ENCODE data around the gene MAN1A2. TPM values are rescaled to one million over a fixed set of nuclear protein-coding genes. Genes with fewer than 3 reads are reported as not detected.
"Not testable (repeated sequence)": the region's sequence is repeated elsewhere in the genome, so short reads cannot be mapped to it uniquely, and the experiment has no call there.

The MAN1A2 gene
- total RNA-seq, 2 donors from 2014 or later = 43.8 to 63.6 TPM

DNA sequence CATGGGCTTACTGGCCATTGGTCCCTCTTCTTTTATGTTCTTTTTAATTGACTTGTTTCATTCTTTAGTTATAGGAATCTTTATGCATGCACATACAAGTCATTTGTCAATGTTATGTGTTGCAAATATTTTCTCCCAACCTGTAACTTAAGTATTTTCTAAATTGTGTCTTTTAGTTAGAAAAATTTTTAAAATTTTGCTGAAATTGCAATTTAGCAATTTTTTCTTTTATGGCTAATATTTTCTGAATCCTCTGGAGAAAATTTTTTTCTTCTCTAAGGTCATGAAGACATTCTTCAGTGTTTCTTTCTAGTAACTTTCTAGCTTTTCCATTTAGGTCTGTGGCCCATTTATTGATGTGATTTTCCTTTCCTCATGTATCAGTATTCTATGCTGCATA is 189.7 kb downstream of the MAN1A2 start:
- Histone ChIP-seq H3K36me3 (no peaks in the 10 kb centered on the region), H3K9me3 (no peaks in the 10 kb centered on the region), H3K27ac (no peak overlapping the region), H3K27me3 (replicated peaks; ENCODE audit: insufficient read depth) (no peaks in the 10 kb centered on the region), H3K4me3 (no peak overlapping the region), H3K4me1 (replicated peaks) (no peaks in the 10 kb centered on the region)
- TF ChIP-seq, protein P1, sequence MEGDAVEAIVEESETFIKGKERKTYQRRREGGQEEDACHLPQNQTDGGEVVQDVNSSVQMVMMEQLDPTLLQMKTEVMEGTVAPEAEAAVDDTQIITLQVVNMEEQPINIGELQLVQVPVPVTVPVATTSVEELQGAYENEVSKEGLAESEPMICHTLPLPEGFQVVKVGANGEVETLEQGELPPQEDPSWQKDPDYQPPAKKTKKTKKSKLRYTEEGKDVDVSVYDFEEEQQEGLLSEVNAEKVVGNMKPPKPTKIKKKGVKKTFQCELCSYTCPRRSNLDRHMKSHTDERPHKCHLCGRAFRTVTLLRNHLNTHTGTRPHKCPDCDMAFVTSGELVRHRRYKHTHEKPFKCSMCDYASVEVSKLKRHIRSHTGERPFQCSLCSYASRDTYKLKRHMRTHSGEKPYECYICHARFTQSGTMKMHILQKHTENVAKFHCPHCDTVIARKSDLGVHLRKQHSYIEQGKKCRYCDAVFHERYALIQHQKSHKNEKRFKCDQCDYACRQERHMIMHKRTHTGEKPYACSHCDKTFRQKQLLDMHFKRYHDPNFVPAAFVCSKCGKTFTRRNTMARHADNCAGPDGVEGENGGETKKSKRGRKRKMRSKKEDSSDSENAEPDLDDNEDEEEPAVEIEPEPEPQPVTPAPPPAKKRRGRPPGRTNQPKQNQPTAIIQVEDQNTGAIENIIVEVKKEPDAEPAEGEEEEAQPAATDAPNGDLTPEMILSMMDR (IDR thresholded peaks at IDR 0.05) = no peak
- TF ChIP-seq POLR2AphosphoS5 (IDR thresholded peaks at IDR 0.05) (no peak), POLR2A (IDR thresholded peaks at IDR 0.05) (no peak)
- intact Hi-C loops (cut with DNase I) = no loop called here
- no peak for DNase-seq (ENCODE audit: low spot score)

GRCh38 chr1:117558451-117558850 is 191.2 kb downstream of the MAN1A2 start:
- H3K27me3 ChIP-seq (replicated peaks; ENCODE audit: insufficient read depth); H3K9me3 ChIP-seq; H3K4me3 ChIP-seq; intact Hi-C loops (cut with DNase I); DNase-seq (ENCODE audit: low spot score); H3K4me1 ChIP-seq (replicated peaks); H3K36me3 ChIP-seq; H3K27ac ChIP-seq: not testable (repeated sequence)

DNA sequence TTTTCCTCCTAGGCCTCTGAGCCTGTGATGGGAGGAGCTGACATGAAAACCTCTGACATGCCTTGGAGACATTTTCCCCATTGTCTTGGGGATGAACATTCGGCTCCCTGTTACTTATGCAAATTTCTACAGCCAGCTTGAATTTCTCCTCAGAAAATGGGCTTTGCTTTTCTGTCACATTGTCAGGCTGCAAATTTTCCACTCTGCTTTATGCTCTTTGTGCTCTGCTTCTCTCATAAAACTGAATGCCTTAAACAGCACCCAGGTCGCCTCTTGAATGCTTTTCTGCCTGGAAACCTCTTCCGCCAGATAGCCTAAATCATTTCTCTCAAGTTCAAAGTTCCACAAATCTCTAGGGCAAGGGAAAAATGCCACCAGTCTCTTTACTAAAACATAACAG is 191.9 kb downstream of the MAN1A2 start:
- no peak overlapping the region for H3K27ac ChIP-seq
- WGBS = 98% methylated on average over 3 of the region's 3 CpGs
- H3K36me3 ChIP-seq = no peaks in the 10 kb centered on the region
- H3K9me3 ChIP-seq = no peaks in the 10 kb centered on the region
- TF ChIP-seq POLR2AphosphoS5 (IDR thresholded peaks at IDR 0.05) (no peak), POLR2A (IDR thresholded peaks at IDR 0.05) (no peak)
- TF ChIP-seq, protein P1 (IDR thresholded peaks at IDR 0.05) = no peak
- DNase-seq (ENCODE audit: low spot score) = no peak
- no peak overlapping the region for H3K4me3 ChIP-seq
- intact Hi-C loops (cut with DNase I) = no loop called here
- peaks cover 7% of the 10 kb centered on the region for H3K4me1 ChIP-seq (replicated peaks)
- no peaks in the 10 kb centered on the region for H3K27me3 ChIP-seq (replicated peaks; ENCODE audit: insufficient read depth)

GRCh38 chr1:117559985-117560384 is 192.7 kb downstream of the MAN1A2 start:
- Histone ChIP-seq H3K4me1 (replicated peaks) (peaks cover 7% of the 10 kb centered on the region), H3K9me3 (no peaks in the 10 kb centered on the region), H3K4me3 (no peak overlapping the region), H3K36me3 (no peaks in the 10 kb centered on the region), H3K27ac (no peak overlapping the region), H3K27me3 (replicated peaks; ENCODE audit: insufficient read depth) (no peaks in the 10 kb centered on the region)
- intact Hi-C loops (cut with DNase I) = no loop called here
- 86% methylated on average over 3 of the region's 3 CpGs for WGBS
- no peak for DNase-seq (ENCODE audit: low spot score)
- TF ChIP-seq, protein P1 (IDR thresholded peaks at IDR 0.05) = no peak
- TF ChIP-seq POLR2AphosphoS5 (IDR thresholded peaks at IDR 0.05) = no peak
- TF ChIP-seq POLR2A (IDR thresholded peaks at IDR 0.05) = no peak

GRCh38 chr1:117561071-117561470 is 193.8 kb downstream of the MAN1A2 start:
- DNase-seq (ENCODE audit: low spot score) = no peak
- Histone ChIP-seq H3K27ac (no peak overlapping the region), H3K4me1 (replicated peaks) (peaks cover 7% of the 10 kb centered on the region), H3K27me3 (replicated peaks; ENCODE audit: insufficient read depth) (no peaks in the 10 kb centered on the region), H3K9me3 (no peaks in the 10 kb centered on the region), H3K36me3 (no peaks in the 10 kb centered on the region), H3K4me3 (no peak overlapping the region)
- intact Hi-C loops (cut with DNase I) = no loop called here
- no peak for TF ChIP-seq POLR2AphosphoS5 (IDR thresholded peaks at IDR 0.05)
- no peak for TF ChIP-seq POLR2A (IDR thresholded peaks at IDR 0.05)
- TF ChIP-seq, protein P1 (IDR thresholded peaks at IDR 0.05) = no peak
- WGBS = 100% methylated on average over 2 of the region's 2 CpGs

All from prostate gland (tissue), 2 donors.